Astrocyte (in vitro differentiated cells and primary cell): ENCODE measurements around the gene CSNK1E. TPM values are rescaled to one million over a fixed set of nuclear protein-coding genes. Genes with fewer than 3 reads are reported as not detected.

Experiments
- DNase-seq: peaks from one replicate; pipeline ENCODE4 v3.0.0-alpha.2; 2010; ENCODE audit warnings: low read depth
- FAIRE-seq: peaks from 2 replicates; lab custom pipeline; 2011; peaks lifted over from hg19 to GRCh38; lab: Jason Lieb, UNC
- H2AFZ ChIP-seq: 2 replicates; pipeline ENCODE4 v1.6.0; 2012; ENCODE audit warnings: low read depth, low read length, inconsistent platforms
- H3K27ac ChIP-seq: 2 replicates; pipeline ENCODE4 v1.5.1; 2011; ENCODE audit warnings: low read depth, low read length, inconsistent platforms
- H3K27me3 ChIP-seq: 2 replicates; pipeline ENCODE4 v1.6.0; 2011; ENCODE audit warnings: low read length, inconsistent platforms; ENCODE audit not compliant: insufficient read depth
- H3K36me3 ChIP-seq: 2 replicates; pipeline ENCODE4 v1.5.1; 2011; ENCODE audit warnings: low read length, inconsistent platforms; ENCODE audit not compliant: insufficient read depth
- H3K4me1 ChIP-seq: 2 replicates; pipeline ENCODE4 v1.5.1; 2011; ENCODE audit warnings: low read length, inconsistent platforms; ENCODE audit not compliant: insufficient read depth
- H3K4me2 ChIP-seq: 2 replicates; pipeline ENCODE4 v1.6.0; 2012; ENCODE audit warnings: low read length, inconsistent platforms
- H3K4me3 ChIP-seq: 2 replicates; pipeline ENCODE4 v1.5.1; 2011; ENCODE audit warnings: low read depth, mild to moderate bottlenecking, low read length, inconsistent platforms; ENCODE audit not compliant: insufficient read depth
- H3K79me2 ChIP-seq: 2 replicates; pipeline ENCODE4 v1.6.0; 2012; ENCODE audit warnings: mild to moderate bottlenecking, low read length, inconsistent platforms; ENCODE audit not compliant: insufficient read depth
- H3K9ac ChIP-seq: 2 replicates; pipeline ENCODE4 v1.6.0; 2012; ENCODE audit warnings: mild to moderate bottlenecking, low read length, inconsistent platforms
- H3K9me3 ChIP-seq: 2 replicates; pipeline ENCODE4 v1.5.1; 2012; ENCODE audit warnings: low read depth, mild to moderate bottlenecking, low read length, inconsistent platforms; ENCODE audit not compliant: insufficient read depth
- H4K20me1 ChIP-seq: 2 replicates; pipeline ENCODE4 v1.6.0; 2012; ENCODE audit warnings: low read length, inconsistent platforms; ENCODE audit not compliant: insufficient read depth
- H3K27ac Mint-ChIP-seq: one replicate; pipeline ENCODE4 v1.8.0; 2021; ENCODE audit warnings: mild to moderate bottlenecking, mixed read lengths; ENCODE audit not compliant: unreplicated experiment
- H3K27me3 Mint-ChIP-seq: one replicate; pipeline ENCODE4 v1.8.0; 2021; ENCODE audit warnings: low read depth, mixed read lengths; ENCODE audit not compliant: unreplicated experiment
- H3K36me3 Mint-ChIP-seq: one replicate; pipeline ENCODE4 v1.8.0; 2021; ENCODE audit warnings: low read depth, mixed read lengths; ENCODE audit not compliant: unreplicated experiment
- H3K4me1 Mint-ChIP-seq: one replicate; pipeline ENCODE4 v1.8.0; 2021; ENCODE audit warnings: low read depth, mixed read lengths; ENCODE audit not compliant: unreplicated experiment
- H3K4me3 Mint-ChIP-seq: one replicate; pipeline ENCODE4 v1.8.0; 2021; ENCODE audit warnings: mild to moderate bottlenecking, moderate library complexity, mixed read lengths; ENCODE audit not compliant: unreplicated experiment
- H3K9me3 Mint-ChIP-seq: one replicate; pipeline ENCODE4 v1.8.0; 2021; ENCODE audit warnings: mild to moderate bottlenecking, mixed read lengths; ENCODE audit not compliant: unreplicated experiment
- CTCF ChIP-seq: IDR thresholded peaks from 2 replicates; pipeline ENCODE4 v1.5.1; 2011; ENCODE audit warnings: low read depth, mild to moderate bottlenecking, inconsistent platforms, low read length, moderate library complexity; ENCODE audit not compliant: insufficient read depth
- EZH2 ChIP-seq: IDR thresholded peaks from 2 replicates; pipeline ENCODE4 v1.6.1; 2012; ENCODE audit warnings: mild to moderate bottlenecking, low read length, inconsistent platforms; ENCODE audit not compliant: insufficient read depth
- total RNA-seq: library from RNA; stranded (reverse); gene quantifications from 2 replicates; pipeline ENCODE4 v1.2.1, GENCODE V29; 2021

CSNK1E gene
- total RNA-seq, 1 donor from 2014 or later: 171 TPM

GRCh38 chr22:38251341-38251692 is 65.9 kb downstream of the CSNK1E start:
- no peak for DNase-seq
- no peaks in the 10 kb centered on the region for H3K4me1 ChIP-seq
- no peak overlapping the region for H3K4me3 Mint-ChIP-seq
- no peaks in the 10 kb centered on the region for H3K27me3 ChIP-seq
- H3K9ac ChIP-seq: no peak overlapping the region
- H4K20me1 ChIP-seq: peaks cover 87% of the 10 kb centered on the region
- no peak overlapping the region for H3K27ac Mint-ChIP-seq
- FAIRE-seq: no peak
- H3K4me2 ChIP-seq: no peak overlapping the region
- H3K36me3 ChIP-seq: peaks cover 4% of the 10 kb centered on the region
- H3K9me3 ChIP-seq: no peaks in the 10 kb centered on the region
- TF ChIP-seq CTCF (no peak), EZH2 (no peak)
- no peak overlapping the region for H3K27ac ChIP-seq
- no peaks in the 10 kb centered on the region for H3K4me1 Mint-ChIP-seq
- H2AFZ ChIP-seq: no peak overlapping the region
- no peak overlapping the region for H3K4me3 ChIP-seq
- H3K36me3 Mint-ChIP-seq: peaks cover 25% of the 10 kb centered on the region
- H3K79me2 ChIP-seq: peaks cover 96% of the 10 kb centered on the region
- H3K9me3 Mint-ChIP-seq: peaks cover 3% of the 10 kb centered on the region
- H3K27me3 Mint-ChIP-seq: no peaks in the 10 kb centered on the region

GRCh38 chr22:38250643-38251340 is 66.4 kb downstream of the CSNK1E start:
- Histone ChIP-seq H3K27me3 (no peaks in the 10 kb centered on the region), H3K4me2 (no peak overlapping the region), H3K79me2 (peaks cover 94% of the 10 kb centered on the region), H3K9me3 (no peaks in the 10 kb centered on the region), H3K27ac (no peak overlapping the region), H2AFZ (no peak overlapping the region), H3K9ac (no peak overlapping the region), H3K4me3 (no peak overlapping the region), H3K36me3 (peaks cover 4% of the 10 kb centered on the region), H3K4me1 (no peaks in the 10 kb centered on the region), H4K20me1 (peaks cover 89% of the 10 kb centered on the region)
- no peaks in the 10 kb centered on the region for H3K27me3 Mint-ChIP-seq
- no peak for FAIRE-seq
- peaks cover 25% of the 10 kb centered on the region for H3K36me3 Mint-ChIP-seq
- DNase-seq: no peak
- peak overlapping the region; percentile 34 for H3K27ac Mint-ChIP-seq
- H3K9me3 Mint-ChIP-seq: peaks cover 3% of the 10 kb centered on the region
- no peak overlapping the region for H3K4me3 Mint-ChIP-seq
- TF ChIP-seq EZH2: no peak
- TF ChIP-seq CTCF: no peak
- no peaks in the 10 kb centered on the region for H3K4me1 Mint-ChIP-seq
